Kidney (tissue), 14 donors: ENCODE measurements around the gene TCP10L. TPM values are rescaled to one million over a fixed set of nuclear protein-coding genes. Genes with fewer than 3 reads are reported as not detected.

Source experiments
- DNase-seq, 5 donors: peaks; one replicate each; pipeline ENCODE4 v3.0.0-alpha.2; 2013 to 2020
- FAIRE-seq: peaks from 2 replicates; lab custom pipeline; 2012; peaks lifted over from hg19 to GRCh38; lab: Jason Lieb, UNC
- H3K27ac ChIP-seq, 2 donors: one replicate each; pipeline ENCODE4 v1.7.0; 2013; ENCODE audit warnings: low read depth in 2 of 2, low read length in 2 of 2, inconsistent platforms in 1 of 2
- H3K27me3 ChIP-seq: one replicate; pipeline ENCODE4 v1.7.1; 2013; ENCODE audit warnings: low read length, inconsistent platforms; ENCODE audit not compliant: control insufficient read depth, insufficient read depth
- H3K36me3 ChIP-seq, 3 donors: one replicate each; pipeline versions ENCODE4 v1.7.0 to v1.7.1; 2013; ENCODE audit warnings: low read length in 3 of 3, control low read depth in 1 of 3, inconsistent platforms in 1 of 3; ENCODE audit not compliant: insufficient read depth in 3 of 3, control insufficient read depth in 2 of 3
- H3K4me1 ChIP-seq, 3 donors: one replicate each; pipeline versions ENCODE4 v1.7.0 to v1.7.1; 2013; ENCODE audit warnings: low read length in 3 of 3, inconsistent platforms in 1 of 3, low read depth in 1 of 3; ENCODE audit not compliant: control insufficient read depth in 2 of 3, insufficient read depth in 2 of 3
- H3K4me3 ChIP-seq, 3 donors: one replicate each; pipeline versions ENCODE4 v1.7.0 to v1.8.1; 2013; ENCODE audit warnings: low read length in 3 of 3, control low read depth in 1 of 3, inconsistent platforms in 1 of 3
- H3K9ac ChIP-seq, 3 donors: one replicate each; pipeline versions ENCODE4 v1.7.0 to v1.7.1; 2013; ENCODE audit warnings: low read length in 3 of 3, control low read depth in 1 of 3, inconsistent platforms in 1 of 3
- H3K9me3 ChIP-seq, 3 donors: one replicate each; pipeline versions ENCODE4 v1.7.0 to v1.7.1; 2013; ENCODE audit warnings: low read length in 3 of 3, control low read depth in 1 of 3, inconsistent platforms in 1 of 3; ENCODE audit not compliant: control insufficient read depth in 2 of 3, insufficient read depth in 1 of 3
- CTCF ChIP-seq: IDR thresholded peaks from 3 replicates; pipeline ENCODE4 v1.5.1; 2012; ENCODE audit warnings: mild to moderate bottlenecking, moderate library complexity, borderline replicate concordance; ENCODE audit not compliant: insufficient read depth; ENCODE audit errors: extremely low read depth
- intact Hi-C: fragments of 100-400 bp; cut with DNase I; formaldehyde crosslinking; loops from one replicate; pipeline ENCODE4 v1.11.1; 2022
- polyA plus RNA-seq: library from polyadenylated mRNA; stranded (reverse); fragments of 350-450 nt; fragmentation: Illumina TruSeq; extraction: RNeasy Lipid Tissue Mini Kit (QIAGEN cat#74804); gene quantifications from one replicate; pipeline ENCODE4 v1.2.3, GENCODE V29; 2014; ENCODE audit warnings: low read depth, low replicate concordance; ENCODE audit not compliant: insufficient read depth
- total RNA-seq: library from RNA; stranded (reverse); fragmentation: NEBNext Ultra II Directional; extraction: Animal tissue kit (Norgen Biotek cat#: 25700); gene quantifications from one replicate; pipeline ENCODE4 v1.2.1, GENCODE V29; 2021
- donor health status: control.
- donor health status: control.
- donor health status: control.
- donor health status: control.
- donor health status: control.
- donor health status: DM: yes; HTN: yes; CAD: no.
- donor health status: Normal renal cell carcinoma (clear cell type).

Gene TCP10L
- total and polyA plus RNA-seq, 2 donors from 2014 or later, result 2.2 to 5.2 TPM

DNA sequence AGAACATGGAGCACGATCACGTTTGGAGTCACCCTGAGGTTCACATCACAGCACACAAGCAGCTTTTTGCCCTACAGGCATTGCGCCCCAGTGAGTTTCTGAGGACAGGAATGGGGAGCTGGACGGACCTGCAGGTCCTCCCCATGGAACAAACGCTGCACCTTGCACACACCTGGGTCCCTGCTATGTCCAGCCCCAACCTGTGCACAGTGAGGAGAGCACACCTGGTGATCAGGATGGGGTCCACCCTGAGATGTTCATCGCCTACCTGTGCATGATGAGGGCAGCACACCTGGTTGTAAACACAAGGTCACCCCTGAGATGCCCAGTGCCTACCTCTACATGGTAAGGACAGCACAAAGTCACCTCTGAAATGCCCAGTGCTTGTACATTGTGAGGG lies 45.9 kb downstream of the TCP10L start:
- Histone ChIP-seq H3K9ac (no peak overlapping the region), H3K36me3 (no peaks in the 10 kb centered on the region), H3K27me3 (no peaks in the 10 kb centered on the region), H3K9me3 (no peaks in the 10 kb centered on the region), H3K27ac (no peak overlapping the region), H3K4me3 (no peak overlapping the region), H3K4me1 (no peaks in the 10 kb centered on the region)
- peak in 1 of 5 donors; percentile 19 for DNase-seq
- intact Hi-C loops, result no loop called here
- TF ChIP-seq CTCF, result no peak
- FAIRE-seq, result no peak

DNA sequence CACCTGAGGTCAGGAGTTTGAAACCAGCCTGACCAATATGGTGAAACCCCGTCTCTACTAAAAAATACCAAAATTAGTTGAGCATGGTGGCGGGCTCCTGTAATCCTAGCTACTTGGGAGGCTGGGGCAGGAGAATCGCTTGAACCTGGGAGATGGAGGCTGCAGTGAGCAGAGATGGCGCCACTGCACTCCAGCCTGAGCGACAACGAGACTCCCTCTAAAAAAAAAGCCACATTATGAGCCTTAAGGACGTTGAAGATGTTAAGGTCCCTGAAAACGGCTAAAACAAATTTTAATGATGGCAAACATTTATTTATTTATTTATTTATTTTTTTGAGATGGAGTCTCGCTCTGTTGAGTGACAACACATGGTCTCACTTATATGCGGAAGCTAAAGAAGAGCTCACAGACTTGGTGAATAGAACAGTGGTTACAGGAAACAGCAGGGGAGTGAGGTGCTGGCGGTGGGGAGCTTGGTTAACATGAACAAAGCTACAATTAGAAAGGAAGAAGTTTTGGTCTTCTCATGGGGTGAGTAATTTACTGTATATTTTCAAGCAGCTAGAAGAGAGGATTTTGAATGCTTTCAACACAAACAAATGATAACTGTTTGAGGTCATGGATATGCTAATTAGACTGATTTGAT lies 47.1 kb downstream of the TCP10L start:
- no peak for TF ChIP-seq CTCF
- FAIRE-seq (no peak), DNase-seq (no peak)
- no peak overlapping the region for H3K4me3 ChIP-seq
- H3K27ac ChIP-seq, result no peak overlapping the region
- H3K27me3 ChIP-seq, result no peaks in the 10 kb centered on the region
- no peak overlapping the region for H3K9ac ChIP-seq
- intact Hi-C loops, result no loop called here
- H3K9me3 ChIP-seq, result no peaks in the 10 kb centered on the region
- peaks cover 0 to 2% (median 0%) of the 10 kb centered on the region in 3 donors for H3K36me3 ChIP-seq
- no peaks in the 10 kb centered on the region for H3K4me1 ChIP-seq

DNA sequence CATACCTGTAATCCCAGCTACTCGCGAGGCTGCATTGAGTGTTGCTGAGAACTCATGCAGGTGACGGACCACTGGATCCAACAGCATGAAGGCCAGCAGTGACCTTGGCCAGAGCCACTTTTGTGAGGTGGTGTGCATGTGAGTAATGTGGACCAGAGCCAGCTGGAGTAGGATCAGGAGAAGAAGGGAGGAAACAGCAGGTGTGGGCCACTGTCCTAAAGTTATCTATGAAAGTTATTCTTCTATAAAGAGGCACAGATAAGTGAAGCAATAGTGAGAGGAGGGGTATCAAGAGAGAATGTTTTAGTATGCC lies 47.8 kb downstream of the TCP10L start:
- H3K9ac ChIP-seq, result no peak overlapping the region
- no peaks in the 10 kb centered on the region for H3K9me3 ChIP-seq
- H3K36me3 ChIP-seq, result peaks cover 0 to 3% (median 0%) of the 10 kb centered on the region in 3 donors
- DNase-seq, result no peak
- no peak for TF ChIP-seq CTCF
- no peaks in the 10 kb centered on the region for H3K4me1 ChIP-seq
- H3K27ac ChIP-seq, result no peak overlapping the region
- H3K4me3 ChIP-seq, result no peak overlapping the region
- intact Hi-C loops, result no loop called here
- no peak for FAIRE-seq
- H3K27me3 ChIP-seq, result no peaks in the 10 kb centered on the region

- no peaks in the 10 kb centered on the region for H3K4me1 ChIP-seq
- intact Hi-C loops, result no loop called here
- FAIRE-seq (no peak), DNase-seq (no peak)
- peaks cover 0 to 3% (median 0%) of the 10 kb centered on the region in 3 donors for H3K36me3 ChIP-seq
- no peaks in the 10 kb centered on the region for H3K9me3 ChIP-seq
- no peak overlapping the region for H3K9ac ChIP-seq
- H3K4me3 ChIP-seq, result no peak overlapping the region
- H3K27ac ChIP-seq, result no peak overlapping the region
- no peaks in the 10 kb centered on the region for H3K27me3 ChIP-seq
- no peak for TF ChIP-seq CTCF
Measured at GRCh38 chr21:32535612-32536011, 49.7 kb downstream of the TCP10L start.
